Measurements from ENCODE around the gene CACNA1C. TPM values are rescaled to one million over a fixed set of nuclear protein-coding genes. Genes with fewer than 3 reads are reported as not detected.

CACNA1C gene
- total RNA-seq, 4 donors from 2014 or later, result 2.0 to 4.2 (median 2.5) TPM

GRCh38 chr12:2608608-2608945, 555.8 kb downstream of the CACNA1C start:
- no peaks in the 10 kb centered on the region for H3K36me3 ChIP-seq

DNA sequence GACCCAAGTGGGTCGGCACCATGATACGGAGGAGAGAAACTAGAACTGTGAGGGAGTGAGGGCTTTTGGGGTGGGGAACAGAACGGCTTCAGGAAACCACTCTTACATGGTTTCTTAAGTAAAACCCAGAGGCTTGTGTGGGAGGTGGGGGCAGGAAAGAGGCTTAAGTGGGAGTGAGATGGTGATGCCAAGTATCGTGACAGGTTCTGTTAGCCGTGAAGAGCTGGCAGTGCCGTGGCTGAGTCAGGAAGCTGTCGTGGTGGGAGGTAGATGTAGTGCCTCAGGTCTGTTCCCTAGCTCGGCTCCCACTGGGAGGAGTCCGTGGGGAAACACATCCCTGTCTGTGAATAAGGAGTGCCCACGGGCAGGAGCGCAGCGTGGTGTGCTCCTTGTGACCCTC, 556.2 kb downstream of the CACNA1C start:
- Histone ChIP-seq H3K9me3 (no peaks in the 10 kb centered on the region), H3K27ac (no peak overlapping the region), H3K27me3 (no peaks in the 10 kb centered on the region), H3K4me3 (replicated peaks in 1 of 3) (no peak overlapping the region), H3K36me3 (no peaks in the 10 kb centered on the region), H3K4me1 (peaks cover 0 to 2% of the 10 kb centered on the region in 2 donors)
- 70 to 77% methylated on average over 12 of the region's 12 CpGs for WGBS, 2 donors
- no peak for TF ChIP-seq POLR2A (IDR thresholded peaks at IDR 0.05)
- TF ChIP-seq, protein P1, sequence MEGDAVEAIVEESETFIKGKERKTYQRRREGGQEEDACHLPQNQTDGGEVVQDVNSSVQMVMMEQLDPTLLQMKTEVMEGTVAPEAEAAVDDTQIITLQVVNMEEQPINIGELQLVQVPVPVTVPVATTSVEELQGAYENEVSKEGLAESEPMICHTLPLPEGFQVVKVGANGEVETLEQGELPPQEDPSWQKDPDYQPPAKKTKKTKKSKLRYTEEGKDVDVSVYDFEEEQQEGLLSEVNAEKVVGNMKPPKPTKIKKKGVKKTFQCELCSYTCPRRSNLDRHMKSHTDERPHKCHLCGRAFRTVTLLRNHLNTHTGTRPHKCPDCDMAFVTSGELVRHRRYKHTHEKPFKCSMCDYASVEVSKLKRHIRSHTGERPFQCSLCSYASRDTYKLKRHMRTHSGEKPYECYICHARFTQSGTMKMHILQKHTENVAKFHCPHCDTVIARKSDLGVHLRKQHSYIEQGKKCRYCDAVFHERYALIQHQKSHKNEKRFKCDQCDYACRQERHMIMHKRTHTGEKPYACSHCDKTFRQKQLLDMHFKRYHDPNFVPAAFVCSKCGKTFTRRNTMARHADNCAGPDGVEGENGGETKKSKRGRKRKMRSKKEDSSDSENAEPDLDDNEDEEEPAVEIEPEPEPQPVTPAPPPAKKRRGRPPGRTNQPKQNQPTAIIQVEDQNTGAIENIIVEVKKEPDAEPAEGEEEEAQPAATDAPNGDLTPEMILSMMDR (IDR thresholded peaks at IDR 0.05), result no peak
- intact Hi-C loops (cut with DNase I), result no loop called here
- no peak for DNase-seq

More at GRCh38 chr12:2608608-2608945, 555.8 kb downstream of the CACNA1C start:
- Histone ChIP-seq H3K4me3 (replicated peaks in 1 of 3) (no peak overlapping the region), H3K4me1 (no peaks in the 10 kb centered on the region), H3K27me3 (no peaks in the 10 kb centered on the region), H3K27ac (no peak overlapping the region), H3K9me3 (no peaks in the 10 kb centered on the region)
- no peak for DNase-seq
- intact Hi-C loops (cut with DNase I), result no loop called here
- 91 to 94% methylated on average over 12 of the region's 12 CpGs for WGBS, 2 donors
- TF ChIP-seq, protein P1 (IDR thresholded peaks at IDR 0.05), result no peak
- no peak for TF ChIP-seq POLR2A (IDR thresholded peaks at IDR 0.05)

- 95% methylated on average over 11 of the region's 11 CpGs for WGBS, 2 donors
- no peak for TF ChIP-seq POLR2A (IDR thresholded peaks at IDR 0.05)
- TF ChIP-seq, protein P1 (IDR thresholded peaks at IDR 0.05), result no peak
- intact Hi-C loops (cut with DNase I), result no loop called here
- DNase-seq, result no peak
- H3K4me3 ChIP-seq (replicated peaks in 1 of 3), result no peak overlapping the region
- no peaks in the 10 kb centered on the region for H3K9me3 ChIP-seq
- no peaks in the 10 kb centered on the region for H3K27me3 ChIP-seq
- no peaks in the 10 kb centered on the region for H3K36me3 ChIP-seq
- peaks cover 0 to 7% of the 10 kb centered on the region in 2 donors for H3K4me1 ChIP-seq
- no peak overlapping the region for H3K27ac ChIP-seq
Measured at GRCh38 chr12:2610358-2610757, 557.6 kb downstream of the CACNA1C start.

DNA sequence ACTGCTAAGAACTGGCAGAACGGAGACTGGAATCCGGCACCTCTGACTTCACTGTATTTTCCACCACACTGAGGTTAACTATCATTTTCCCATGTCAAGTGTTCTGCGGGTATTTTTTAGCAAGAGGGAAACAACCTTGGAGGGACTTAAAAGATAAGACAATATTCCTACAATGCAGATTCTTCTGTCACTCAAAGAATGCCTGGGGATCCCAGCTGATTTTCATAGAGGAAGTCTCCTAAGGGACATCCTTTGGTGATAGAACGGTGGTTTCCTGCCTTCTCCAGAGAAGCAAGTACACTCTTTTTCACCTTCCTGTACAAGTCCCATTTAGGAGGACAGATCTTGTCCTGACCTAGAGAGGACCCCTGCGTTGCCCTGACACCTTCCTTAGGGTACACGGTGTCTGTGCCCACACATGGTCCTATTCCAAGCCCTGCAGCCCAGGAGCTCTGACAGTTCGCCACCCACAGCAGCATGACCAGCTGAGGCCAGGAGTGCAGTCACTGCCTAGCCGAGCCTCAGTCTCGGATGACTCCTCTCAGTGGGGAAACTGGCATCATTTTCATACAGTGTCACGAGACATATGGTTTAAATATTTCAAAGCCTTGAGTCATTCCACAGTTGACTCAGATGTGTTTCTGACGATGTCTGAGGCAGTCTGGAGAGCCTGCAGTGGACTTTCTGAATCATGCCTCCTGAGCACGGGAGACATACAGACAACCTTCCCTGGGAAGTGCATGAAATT, 560.7 kb downstream of the CACNA1C start:
- DNase-seq, result no peak
- intact Hi-C loops (cut with DNase I), result no loop called here
- no peak overlapping the region for H3K27ac ChIP-seq
- no peaks in the 10 kb centered on the region for H3K27me3 ChIP-seq
- H3K4me3 ChIP-seq (replicated peaks in 1 of 3), result no peak overlapping the region
- peaks cover 0 to 7% of the 10 kb centered on the region in 2 donors for H3K4me1 ChIP-seq
- WGBS, 2 donors, result 69 to 72% methylated on average over 12 of the region's 12 CpGs
- no peaks in the 10 kb centered on the region for H3K36me3 ChIP-seq
- TF ChIP-seq, protein P1 (IDR thresholded peaks at IDR 0.05), result no peak
- no peaks in the 10 kb centered on the region for H3K9me3 ChIP-seq

DNA sequence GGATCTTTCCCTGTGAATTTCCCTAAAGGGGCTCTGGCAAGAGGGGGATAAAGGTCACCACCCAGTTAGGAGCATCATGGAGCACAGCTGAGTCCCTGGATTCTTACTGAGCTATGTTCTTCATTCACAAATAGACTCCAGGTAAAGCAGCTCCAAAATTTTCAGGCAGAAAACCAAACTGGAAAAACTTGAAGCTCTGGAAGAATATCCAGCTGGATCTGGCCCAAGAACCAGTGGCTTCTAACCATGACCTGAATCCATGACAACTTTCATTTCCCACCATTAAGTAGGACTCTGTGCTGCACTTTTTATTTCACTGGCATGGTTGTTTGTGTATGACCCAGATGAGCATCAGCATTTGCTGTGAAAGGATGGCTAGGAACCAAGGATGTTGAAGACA, 561.6 kb downstream of the CACNA1C start:
- no peaks in the 10 kb centered on the region for H3K36me3 ChIP-seq
- no peaks in the 10 kb centered on the region for H3K9me3 ChIP-seq
- H3K4me1 ChIP-seq, result peaks cover 0 to 7% of the 10 kb centered on the region in 2 donors
- TF ChIP-seq, protein P1 (IDR thresholded peaks at IDR 0.05), result no peak
- no peak for TF ChIP-seq POLR2A (IDR thresholded peaks at IDR 0.05)
- no peak overlapping the region for H3K27ac ChIP-seq
- no peak overlapping the region for H3K4me3 ChIP-seq (replicated peaks in 1 of 3)
- no peak for DNase-seq
- H3K27me3 ChIP-seq, result no peaks in the 10 kb centered on the region
- intact Hi-C loops (cut with DNase I), result no loop called here
